ENCODE measurements around the gene MUC5AC. TPM values are rescaled to one million over a fixed set of nuclear protein-coding genes. Genes with fewer than 3 reads are reported as not detected.
A peak's percentile ranks its signal among the peaks of the same experiment; 100 is the strongest.
"Not testable (repeated sequence)": the region's sequence is repeated elsewhere in the genome, so short reads cannot be mapped to it uniquely, and the experiment has no call there.

The MUC5AC gene
- total RNA-seq, 2 donors from 2014 or later = not detected

DNA sequence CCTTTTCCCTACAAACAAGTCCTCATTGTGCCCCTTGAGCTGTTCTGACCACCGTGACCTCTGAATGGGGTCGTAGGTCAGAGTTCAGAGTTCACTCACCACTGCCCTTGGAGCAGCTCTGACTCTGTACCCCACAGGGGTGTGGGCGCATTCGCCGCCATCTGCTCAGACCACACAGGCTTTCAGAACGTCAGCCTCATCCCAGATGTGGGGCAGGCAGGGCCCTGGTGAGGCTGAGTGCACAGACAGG, 50.3 kb downstream of the MUC5AC start:
- Mint-ChIP-seq H3K36me3 (ENCODE audit: low read depth) (no peaks in the 10 kb centered on the region), H3K27ac (no peak overlapping the region), H3K4me1 (no peaks in the 10 kb centered on the region), H3K4me3 (no peak overlapping the region), H3K27me3 (peaks cover 14% of the 10 kb centered on the region)
- DNase-seq (no peak), ATAC-seq (no peak)
- peaks cover 9% of the 10 kb centered on the region for H3K9me3 ChIP-seq (ENCODE audit: control insufficient read depth, low read length, poor library complexity, severe bottlenecking)

DNA sequence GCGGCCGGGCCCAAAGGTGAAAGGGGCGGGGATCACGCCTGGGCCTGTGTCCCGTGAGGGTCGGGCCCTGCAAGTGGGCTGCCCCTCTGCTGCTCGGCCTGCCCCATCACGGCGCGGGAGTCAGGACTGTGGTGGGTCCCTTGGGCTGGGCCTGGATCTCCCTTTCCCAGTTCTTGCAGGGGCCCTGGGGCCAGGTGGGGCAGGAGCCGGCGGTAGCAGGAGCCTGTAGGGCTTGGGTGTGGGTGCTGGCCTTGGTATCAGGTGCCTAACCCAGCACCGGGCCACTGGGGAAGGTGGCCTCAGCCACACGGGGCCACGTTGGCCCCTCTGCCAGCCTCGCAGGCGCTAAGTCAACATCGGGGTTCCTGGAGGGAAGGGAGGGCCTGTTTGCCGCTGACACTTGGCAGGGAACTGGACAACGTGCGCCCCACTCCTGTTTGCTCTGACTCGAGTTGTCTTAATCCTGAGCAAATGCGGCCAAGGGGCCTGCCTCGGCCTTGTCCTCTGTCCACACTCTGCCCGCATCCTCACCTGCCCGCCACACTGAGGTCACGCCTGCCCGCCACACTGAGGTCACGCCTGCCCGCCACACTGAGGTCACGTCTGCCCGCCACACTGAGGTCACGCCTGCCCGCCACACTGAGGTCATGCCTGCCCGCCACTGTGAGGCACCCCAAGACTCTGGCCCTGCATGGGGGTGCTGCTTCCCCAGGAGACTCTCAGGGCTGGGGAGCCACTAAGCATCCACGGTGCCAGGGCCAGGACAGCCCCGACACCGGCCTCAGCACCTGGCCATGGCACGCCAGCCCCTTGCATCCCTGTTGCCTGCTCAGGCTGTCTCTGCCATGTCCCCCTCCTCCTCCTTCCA, 50.9 kb downstream of the MUC5AC start:
- no peak overlapping the region for H3K27ac Mint-ChIP-seq
- peaks cover 9% of the 10 kb centered on the region for H3K9me3 ChIP-seq (ENCODE audit: control insufficient read depth, low read length, poor library complexity, severe bottlenecking)
- H3K36me3 Mint-ChIP-seq (ENCODE audit: low read depth) = no peaks in the 10 kb centered on the region
- ATAC-seq (no peak), DNase-seq (peak in 2 of 3 donors; percentile 6 to 7)
- H3K4me3 Mint-ChIP-seq = no peak overlapping the region
- no peaks in the 10 kb centered on the region for H3K4me1 Mint-ChIP-seq
- H3K27me3 Mint-ChIP-seq = peaks cover 14% of the 10 kb centered on the region

DNA sequence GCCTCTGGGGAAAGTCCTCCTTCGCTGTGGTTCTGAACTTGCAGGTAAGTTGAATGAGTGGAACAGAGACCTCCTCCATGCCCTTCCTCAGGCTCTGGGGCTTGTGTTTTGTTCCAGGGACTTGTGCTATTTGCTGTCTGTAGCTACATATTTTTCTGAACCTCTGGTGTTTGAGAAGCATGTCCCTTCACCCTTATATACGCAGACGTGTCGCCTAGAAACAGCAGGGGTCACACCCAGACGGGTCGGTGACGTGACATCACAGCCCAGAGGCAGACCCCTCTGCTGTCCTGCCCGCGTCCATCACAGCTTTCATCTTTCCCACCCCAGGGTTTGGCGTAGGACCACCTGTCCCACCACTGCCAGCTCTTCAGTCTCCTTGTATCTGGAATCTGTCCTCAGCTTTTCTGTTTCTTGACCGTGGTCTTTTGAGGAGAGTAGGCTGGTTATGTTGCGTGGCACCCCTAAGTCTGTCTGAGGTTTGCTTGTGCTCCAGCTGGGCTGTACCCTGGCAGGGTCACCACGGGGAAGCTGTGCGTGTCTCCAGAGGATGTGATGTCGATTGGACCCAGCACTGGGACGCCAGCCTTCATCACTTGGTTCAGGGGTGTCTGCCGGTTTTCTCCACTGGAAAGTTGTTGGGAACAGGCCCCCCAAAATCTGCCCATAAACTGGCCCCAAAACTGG, 51.8 kb downstream of the MUC5AC start:
- peaks cover 9% of the 10 kb centered on the region for H3K9me3 ChIP-seq (ENCODE audit: control insufficient read depth, low read length, poor library complexity, severe bottlenecking)
- peaks cover 13% of the 10 kb centered on the region for H3K27me3 Mint-ChIP-seq
- H3K4me3 Mint-ChIP-seq = no peak overlapping the region
- H3K4me1 Mint-ChIP-seq = no peaks in the 10 kb centered on the region
- no peak for ATAC-seq
- DNase-seq = no peak
- H3K27ac Mint-ChIP-seq = no peak overlapping the region
- no peaks in the 10 kb centered on the region for H3K36me3 Mint-ChIP-seq (ENCODE audit: low read depth)

DNA sequence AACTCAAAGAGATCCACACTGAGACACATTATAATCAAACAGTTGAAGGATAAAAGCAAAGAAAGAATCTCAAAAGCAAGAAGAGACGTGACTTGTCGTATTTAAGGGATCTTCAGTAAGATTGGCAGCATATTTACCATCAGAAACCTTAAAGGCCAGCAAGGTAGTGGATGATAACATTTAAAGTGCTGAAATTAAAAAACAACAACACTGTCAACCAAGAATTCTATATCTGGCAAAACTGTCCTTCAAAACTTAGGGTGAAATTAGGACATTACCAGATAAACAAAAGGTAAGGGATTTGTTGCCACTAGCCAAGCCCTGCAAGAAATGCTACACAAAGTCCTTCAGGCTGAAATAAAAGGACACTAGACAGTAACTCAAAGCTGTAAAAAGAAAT, 54.1 kb downstream of the MUC5AC start:
- ATAC-seq = no peak
- Mint-ChIP-seq H3K27me3 (no peaks in the 10 kb centered on the region), H3K27ac (no peak overlapping the region), H3K4me1 (no peaks in the 10 kb centered on the region), H3K4me3 (no peak overlapping the region), H3K36me3 (ENCODE audit: low read depth) (no peaks in the 10 kb centered on the region)
- H3K9me3 ChIP-seq (ENCODE audit: control insufficient read depth, low read length, poor library complexity, severe bottlenecking) = peaks cover 9% of the 10 kb centered on the region
- no peak for DNase-seq

DNA sequence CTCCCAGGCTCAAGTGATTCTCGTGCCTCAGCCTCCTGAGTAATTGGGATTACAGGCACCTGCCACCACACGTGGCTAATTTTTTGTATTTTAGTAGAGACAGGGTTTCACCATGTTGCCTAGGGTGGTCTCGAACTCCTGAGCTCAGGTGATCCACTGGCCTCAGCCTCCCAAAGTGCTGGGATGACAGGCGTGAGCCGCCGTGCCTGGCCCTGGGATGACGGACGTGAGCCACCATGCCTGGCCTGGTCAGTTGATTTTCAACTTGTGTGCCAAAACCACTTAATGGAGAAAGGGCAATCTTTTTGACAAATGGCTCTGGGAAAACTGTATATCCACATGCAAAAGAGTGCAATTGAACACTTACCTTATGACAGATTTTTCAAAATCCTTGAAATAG, 58.1 kb downstream of the MUC5AC start:
- H3K9me3 ChIP-seq (ENCODE audit: control insufficient read depth, low read length, poor library complexity, severe bottlenecking); DNase-seq; H3K27ac Mint-ChIP-seq; ATAC-seq; H3K4me1 Mint-ChIP-seq; H3K4me3 Mint-ChIP-seq; H3K27me3 Mint-ChIP-seq; H3K36me3 Mint-ChIP-seq (ENCODE audit: low read depth): not testable (repeated sequence)

DNA sequence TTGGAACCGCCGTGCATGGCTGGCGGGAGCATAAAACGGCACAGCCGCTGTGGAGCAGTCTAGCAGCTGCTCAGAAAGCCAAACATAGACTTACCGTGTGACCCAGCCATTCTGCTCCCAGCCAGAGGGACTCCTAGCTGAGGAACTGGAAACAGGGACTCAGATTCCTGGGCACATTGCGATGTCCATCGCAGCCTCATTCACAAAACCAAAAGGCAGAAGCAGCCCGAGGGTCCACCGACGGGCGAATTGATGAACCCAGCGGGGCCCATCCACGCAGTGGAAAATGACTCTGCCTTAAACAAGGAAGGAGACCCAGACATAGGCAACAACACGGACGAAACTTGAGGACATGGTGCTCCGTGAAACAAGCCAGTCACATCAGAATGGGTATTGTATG, 59.4 kb downstream of the MUC5AC start:
- H3K9me3 ChIP-seq (ENCODE audit: control insufficient read depth, low read length, poor library complexity, severe bottlenecking) = no peaks in the 10 kb centered on the region
- Mint-ChIP-seq H3K27me3 (peaks cover 7% of the 10 kb centered on the region), H3K4me1 (no peaks in the 10 kb centered on the region), H3K4me3 (no peak overlapping the region), H3K36me3 (ENCODE audit: low read depth) (peaks cover 2% of the 10 kb centered on the region), H3K27ac (no peak overlapping the region)
- DNase-seq (no peak), ATAC-seq (no peak)

DNA sequence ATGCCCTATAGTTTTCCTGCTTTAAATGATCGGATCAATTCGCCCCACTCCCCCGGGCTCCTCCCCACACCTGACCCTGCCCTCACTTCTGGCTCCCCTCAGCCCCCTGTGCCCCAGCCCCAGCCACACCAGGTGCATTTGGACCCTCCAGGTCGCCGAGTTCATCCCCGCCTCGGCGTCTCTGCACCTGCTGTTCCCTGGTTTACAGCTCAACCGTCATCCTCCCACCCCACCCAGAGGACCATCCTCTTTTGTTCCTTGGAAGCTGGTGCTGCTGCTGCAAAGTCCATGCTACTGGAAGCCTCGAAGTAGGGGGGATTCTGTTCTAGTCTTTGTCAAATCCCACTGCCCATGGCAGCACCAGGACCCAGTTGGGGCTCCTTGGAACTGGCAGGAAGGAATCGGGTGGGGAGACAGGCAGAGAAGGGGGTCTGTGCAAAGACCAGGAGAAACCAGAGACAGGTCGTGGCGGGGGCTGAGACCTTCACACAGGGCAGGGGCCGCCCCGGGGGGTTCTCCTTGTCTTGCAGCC, 60.6 kb downstream of the MUC5AC start:
- no peaks in the 10 kb centered on the region for H3K9me3 ChIP-seq (ENCODE audit: control insufficient read depth, low read length, poor library complexity, severe bottlenecking)
- H3K27ac Mint-ChIP-seq = peak overlapping the region; percentile 45
- H3K36me3 Mint-ChIP-seq (ENCODE audit: low read depth) = peaks cover 2% of the 10 kb centered on the region
- ATAC-seq = no peak
- no peak overlapping the region for H3K4me3 Mint-ChIP-seq
- H3K27me3 Mint-ChIP-seq = peaks cover 7% of the 10 kb centered on the region
- no peak for DNase-seq
- H3K4me1 Mint-ChIP-seq = no peaks in the 10 kb centered on the region

DNA sequence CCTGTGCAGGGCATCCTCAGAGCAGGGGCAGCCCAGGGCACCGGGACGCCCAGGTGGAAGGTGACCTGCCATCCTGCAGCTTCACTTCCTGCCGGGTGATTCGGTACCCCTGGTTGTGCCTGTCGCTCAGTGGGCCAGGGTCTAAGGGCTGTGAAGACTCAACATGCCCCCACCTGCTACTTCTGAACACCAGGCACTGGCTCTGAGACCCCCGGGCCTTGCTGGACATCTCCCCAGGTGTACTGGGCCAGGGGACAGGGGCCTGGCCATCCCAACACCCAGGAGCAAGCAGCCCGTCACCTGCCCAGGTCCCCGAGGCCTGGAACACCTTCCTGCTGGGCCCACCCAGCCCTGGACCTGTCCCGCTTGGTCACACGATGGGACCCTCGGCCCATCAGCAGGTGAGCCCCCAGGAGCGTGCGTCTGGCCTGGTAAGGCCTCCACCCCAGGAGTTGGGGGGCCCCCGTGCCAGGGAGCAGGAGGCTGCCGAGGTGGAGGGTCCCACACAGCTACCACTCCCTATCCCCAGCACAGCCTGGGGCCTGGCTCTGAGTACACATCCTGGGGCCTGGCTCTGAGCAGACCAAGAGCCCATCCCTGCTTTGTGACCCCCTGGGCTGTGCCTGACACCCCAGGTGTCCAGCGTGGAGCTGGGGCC, 61.2 kb downstream of the MUC5AC start:
- ATAC-seq = no peak
- no peak overlapping the region for H3K4me3 Mint-ChIP-seq
- no peaks in the 10 kb centered on the region for H3K4me1 Mint-ChIP-seq
- peaks cover 2% of the 10 kb centered on the region for H3K36me3 Mint-ChIP-seq (ENCODE audit: low read depth)
- H3K9me3 ChIP-seq (ENCODE audit: control insufficient read depth, low read length, poor library complexity, severe bottlenecking) = no peaks in the 10 kb centered on the region
- peaks cover 7% of the 10 kb centered on the region for H3K27me3 Mint-ChIP-seq
- no peak for DNase-seq
- no peak overlapping the region for H3K27ac Mint-ChIP-seq

DNA sequence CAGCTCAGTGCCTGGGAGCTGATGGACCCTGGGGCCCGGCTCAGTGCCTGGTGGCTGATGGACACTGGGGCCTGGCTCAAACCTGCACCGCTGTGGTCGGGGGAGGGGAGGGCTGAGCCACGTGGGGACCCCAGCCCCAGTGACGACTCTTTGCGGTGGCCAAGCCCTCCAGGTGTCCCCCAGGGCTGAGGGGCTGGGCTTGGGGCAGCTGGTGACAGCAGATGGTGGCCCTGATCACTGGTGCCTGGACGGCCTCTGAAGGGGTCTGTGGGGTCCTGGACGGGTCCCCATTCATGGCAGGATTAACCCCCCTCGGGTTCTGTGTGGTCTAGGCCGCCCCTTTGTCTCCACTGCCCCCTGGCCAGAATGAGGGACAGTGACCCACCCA, 61.7 kb downstream of the MUC5AC start:
- no peak overlapping the region for H3K4me3 Mint-ChIP-seq
- peaks cover 2% of the 10 kb centered on the region for H3K36me3 Mint-ChIP-seq (ENCODE audit: low read depth)
- H3K4me1 Mint-ChIP-seq = no peaks in the 10 kb centered on the region
- peaks cover 7% of the 10 kb centered on the region for H3K27me3 Mint-ChIP-seq
- ATAC-seq = no peak
- DNase-seq = no peak
- H3K27ac Mint-ChIP-seq = no peak overlapping the region
- no peaks in the 10 kb centered on the region for H3K9me3 ChIP-seq (ENCODE audit: control insufficient read depth, low read length, poor library complexity, severe bottlenecking)

DNA sequence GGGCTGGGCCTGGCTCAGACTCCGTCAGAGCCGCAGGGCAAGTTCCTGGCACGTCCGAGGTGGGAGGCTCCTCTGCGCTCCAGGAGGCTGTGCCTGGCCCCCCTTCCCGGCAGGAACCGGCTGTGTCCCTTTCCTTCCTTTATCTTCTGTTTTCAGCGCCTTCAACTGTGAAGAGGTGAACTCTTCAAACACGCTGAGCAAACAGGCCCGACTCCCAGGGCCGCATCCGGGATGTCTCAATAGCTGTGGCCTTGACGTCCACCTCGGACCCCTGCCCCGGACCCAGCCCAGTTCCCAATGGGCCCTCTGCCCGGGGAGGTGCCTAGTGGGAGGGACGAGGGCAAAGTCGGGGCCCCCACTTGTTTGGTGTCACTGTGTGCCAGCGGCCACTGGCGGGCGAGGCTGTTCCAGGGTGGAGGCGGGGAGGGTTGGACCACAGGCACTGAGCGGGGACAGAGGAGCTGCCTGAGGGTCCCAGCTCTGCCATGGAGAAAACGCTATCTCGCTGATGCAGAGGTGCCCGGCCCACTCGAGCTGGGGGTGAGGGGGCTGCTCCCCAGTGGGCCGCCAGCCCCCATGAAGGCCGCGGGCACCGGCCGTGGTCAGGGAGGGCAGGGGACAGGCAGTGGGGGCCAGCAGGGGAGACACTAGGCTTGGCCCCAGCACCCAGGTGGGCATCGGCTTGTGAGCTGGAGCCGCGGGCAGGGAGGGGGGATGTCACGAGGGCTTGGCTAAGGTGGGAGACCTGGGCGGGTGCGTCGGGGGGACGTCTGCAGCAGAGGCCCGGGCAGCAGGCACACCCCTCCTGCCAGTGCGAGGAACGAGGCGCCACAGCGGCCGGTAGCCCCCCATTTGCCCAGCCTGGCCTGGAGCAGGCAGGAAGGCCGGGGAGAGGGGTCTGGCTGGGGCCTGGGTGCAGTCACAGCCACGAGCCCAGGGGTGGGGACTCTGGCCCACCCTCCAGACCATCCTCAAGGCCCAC, 62.4 kb downstream of the MUC5AC start:
- no peaks in the 10 kb centered on the region for H3K9me3 ChIP-seq (ENCODE audit: control insufficient read depth, low read length, poor library complexity, severe bottlenecking)
- H3K4me1 Mint-ChIP-seq = no peaks in the 10 kb centered on the region
- ATAC-seq (no peak), DNase-seq (no peak)
- no peak overlapping the region for H3K27ac Mint-ChIP-seq
- peaks cover 7% of the 10 kb centered on the region for H3K27me3 Mint-ChIP-seq
- H3K36me3 Mint-ChIP-seq (ENCODE audit: low read depth) = peaks cover 2% of the 10 kb centered on the region
- H3K4me3 Mint-ChIP-seq = no peak overlapping the region

DNA sequence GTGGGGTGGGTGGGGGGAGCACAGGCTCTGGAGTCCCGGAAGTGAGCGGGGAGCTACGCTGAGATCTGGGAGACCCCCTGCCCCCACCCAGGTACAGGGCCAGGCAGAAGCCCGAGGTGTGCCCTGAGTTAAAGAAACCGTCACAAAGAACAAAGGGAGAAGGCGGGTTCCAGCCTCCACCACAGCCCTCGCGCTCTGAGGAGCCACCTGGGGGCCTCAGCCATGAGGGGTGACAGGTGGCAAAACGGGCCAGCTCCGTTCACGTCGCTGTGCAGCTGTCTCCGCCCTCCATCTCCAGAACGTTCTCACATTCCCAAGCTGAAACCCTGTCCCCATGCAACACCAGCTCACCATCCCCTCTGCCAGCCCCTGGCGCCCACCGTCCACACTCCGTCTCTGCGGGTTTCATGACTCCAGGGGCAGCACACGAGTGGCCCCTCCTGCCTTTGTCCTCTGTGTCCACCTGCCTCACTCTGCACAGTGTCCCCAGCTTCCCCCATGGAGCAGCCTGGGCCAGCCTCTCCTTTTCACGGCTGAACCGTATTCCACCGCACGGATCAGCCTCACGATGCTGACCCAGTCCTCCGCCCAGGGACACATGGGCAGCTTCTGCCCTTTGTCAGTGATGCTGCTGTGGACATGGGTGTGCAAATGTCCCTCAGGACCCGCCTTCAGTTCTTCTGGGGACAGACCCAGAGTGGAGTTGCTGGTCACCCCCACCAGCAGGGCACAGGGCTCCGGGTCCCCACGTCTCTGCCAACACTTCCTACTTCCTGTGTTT, 63.4 kb downstream of the MUC5AC start:
- DNase-seq (no peak), ATAC-seq (no peak)
- Mint-ChIP-seq H3K27me3 (peaks cover 7% of the 10 kb centered on the region), H3K4me3 (no peak overlapping the region), H3K4me1 (no peaks in the 10 kb centered on the region), H3K36me3 (ENCODE audit: low read depth) (peaks cover 2% of the 10 kb centered on the region), H3K27ac (no peak overlapping the region)
- H3K9me3 ChIP-seq (ENCODE audit: control insufficient read depth, low read length, poor library complexity, severe bottlenecking) = no peaks in the 10 kb centered on the region

DNA sequence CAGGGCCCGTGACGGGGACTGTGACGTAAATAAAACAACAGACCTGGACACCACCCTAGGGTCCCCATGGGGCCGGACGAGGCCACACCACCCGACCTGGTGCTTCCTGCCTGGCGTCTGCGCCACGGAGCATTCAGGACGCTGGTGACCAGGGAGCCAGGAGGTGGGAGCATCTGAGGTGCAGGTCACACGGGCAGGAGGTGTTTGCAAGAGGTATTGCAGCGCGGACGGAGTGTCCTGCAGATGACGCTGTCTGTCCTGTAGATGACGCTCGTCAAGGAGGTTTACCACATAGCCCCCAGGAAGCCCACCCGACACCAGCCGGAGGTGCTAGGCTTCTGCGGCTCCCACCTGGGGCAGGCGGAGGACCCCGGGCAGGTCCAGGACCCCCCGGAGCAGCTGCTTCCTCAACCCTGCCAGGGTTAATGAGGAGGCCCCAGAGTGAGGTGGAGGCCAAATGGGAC, 64.1 kb downstream of the MUC5AC start:
- H3K27me3 Mint-ChIP-seq = peaks cover 7% of the 10 kb centered on the region
- H3K9me3 ChIP-seq (ENCODE audit: control insufficient read depth, low read length, poor library complexity, severe bottlenecking) = no peaks in the 10 kb centered on the region
- no peak overlapping the region for H3K27ac Mint-ChIP-seq
- H3K4me3 Mint-ChIP-seq = no peak overlapping the region
- DNase-seq (peak in 1 of 3 donors; percentile 10), ATAC-seq (no peak)
- peaks cover 2% of the 10 kb centered on the region for H3K36me3 Mint-ChIP-seq (ENCODE audit: low read depth)
- H3K4me1 Mint-ChIP-seq = no peaks in the 10 kb centered on the region
